ENCODE results near the gene RB1. TPM values are rescaled to one million over a fixed set of nuclear protein-coding genes. Genes with fewer than 3 reads are reported as not detected.
A peak's percentile ranks its signal among the peaks of the same experiment; 100 is the strongest.

RB1 gene
- total and polyA plus RNA-seq, 12 donors: 10.4 to 78.0 (median 45.7) TPM

GRCh38 chr13:48443442-48444208, 140.1 kb downstream of the RB1 start:
- no peak for DNase-seq
- intact Hi-C loops (cut with DNase I): no loop called here
- TF ChIP-seq POLR2A (IDR thresholded peaks at IDR 0.05) (no peak), CTCF (IDR thresholded peaks at IDR 0.05) (no peak)
- Histone ChIP-seq H3K36me3 (replicated peaks in 1 of 2) (no peaks in the 10 kb centered on the region), H3K27ac (no peak overlapping the region), H3K27me3 (no peaks in the 10 kb centered on the region), H3K4me3 (no peak overlapping the region), H3K9me3 (replicated peaks in 1 of 3) (no peaks in the 10 kb centered on the region), H3K4me1 (replicated peaks in 1 of 2) (peaks cover 0 to 13% of the 10 kb centered on the region in 2 donors)
- 58 to 78% (median 66%) methylated on average over 1 of the region's 1 CpG for WGBS, 4 donors

GRCh38 chr13:48446464-48446863, 142.9 kb downstream of the RB1 start:
- Histone ChIP-seq H3K4me1 (replicated peaks in 1 of 2) (peaks cover 0 to 20% of the 10 kb centered on the region in 2 donors), H3K9me3 (replicated peaks in 1 of 3) (peaks cover 0 to 4% (median 0%) of the 10 kb centered on the region in 3 donors), H3K27me3 (no peaks in the 10 kb centered on the region), H3K36me3 (replicated peaks in 1 of 2) (no peaks in the 10 kb centered on the region), H3K4me3 (no peak overlapping the region), H3K27ac (peak overlapping the region in 1 of 5 donors; percentile 18)
- intact Hi-C loops (cut with DNase I): no loop called here
- WGBS, 4 donors: 97 to 100% (median 97%) methylated on average over 1 of the region's 1 CpG
- TF ChIP-seq CTCF (IDR thresholded peaks at IDR 0.05) (no peak), POLR2A (IDR thresholded peaks at IDR 0.05) (no peak)
- DNase-seq: no peak

GRCh38 chr13:48448285-48448958, 144.9 kb downstream of the RB1 start:
- peaks cover 0 to 4% (median 0%) of the 10 kb centered on the region in 3 donors for H3K9me3 ChIP-seq (replicated peaks in 1 of 3)
- no peaks in the 10 kb centered on the region for H3K27me3 ChIP-seq
- WGBS, 4 donors: 76 to 80% (median 76%) methylated on average over 3 of the region's 3 CpGs
- H3K4me1 ChIP-seq (replicated peaks in 1 of 2): peaks cover 0 to 20% of the 10 kb centered on the region in 2 donors
- no peak for TF ChIP-seq POLR2A (IDR thresholded peaks at IDR 0.05)
- TF ChIP-seq CTCF (IDR thresholded peaks at IDR 0.05): no peak
- peak overlapping the region in 3 of 5 donors; percentile 0 to 36 (median 11) for H3K27ac ChIP-seq
- intact Hi-C loops (cut with DNase I): no loop called here
- no peaks in the 10 kb centered on the region for H3K36me3 ChIP-seq (replicated peaks in 1 of 2)
- DNase-seq: no peak
- peak overlapping the region in 1 of 4 donors; percentile 8 for H3K4me3 ChIP-seq

GRCh38 chr13:48448959-48449614, 145.5 kb downstream of the RB1 start:
- no peak for DNase-seq
- Histone ChIP-seq H3K27me3 (no peaks in the 10 kb centered on the region), H3K4me1 (replicated peaks in 1 of 2) (peaks cover 0 to 20% of the 10 kb centered on the region in 2 donors), H3K36me3 (replicated peaks in 1 of 2) (no peaks in the 10 kb centered on the region), H3K9me3 (replicated peaks in 1 of 3) (peaks cover 0 to 4% (median 0%) of the 10 kb centered on the region in 3 donors), H3K4me3 (peak overlapping the region in 1 of 4 donors; percentile 8), H3K27ac (peak overlapping the region in 2 of 5 donors; percentile 11 to 36)
- TF ChIP-seq CTCF (IDR thresholded peaks at IDR 0.05): no peak
- intact Hi-C loops (cut with DNase I): no loop called here
- WGBS, 4 donors: 40 to 48% (median 44%) methylated on average over 6 of the region's 6 CpGs
